K562 (cell line): Measurements from ENCODE around the gene C1orf116. TPM values are rescaled to one million over a fixed set of nuclear protein-coding genes. Genes with fewer than 3 reads are reported as not detected.

Experiments used
- BMI1 ChIP-seq: fragments of 150-350 bp; IDR thresholded peaks from 2 replicates; pipeline ENCODE4 v1.6.1; 2014; ENCODE audit warnings: low read length
- E2F3 ChIP-seq: fragments of 250-450 bp; sonication (Bioruptor Pico); IDR thresholded peaks from 2 replicates; pipeline ENCODE4 v1.4.0; 2020; ENCODE audit warnings: mild to moderate bottlenecking
- E2F5 ChIP-seq: sonication (generic); formaldehyde crosslinking; IDR thresholded peaks from 2 replicates; pipeline ENCODE4 v1.8.0; 2022; ENCODE audit warnings: mild to moderate bottlenecking, missing genetic modification reagents
- GABPB1 ChIP-seq: sonication (generic); formaldehyde crosslinking; IDR thresholded peaks from 2 replicates; pipeline ENCODE4 v1.8.0; 2022; ENCODE audit warnings: mild to moderate bottlenecking, missing genetic modification reagents
- GATAD2B ChIP-seq: fragments of 450-650 bp; IDR thresholded peaks from 2 replicates; pipeline ENCODE4 v1.6.1; 2017; ENCODE audit warnings: mild to moderate bottlenecking, borderline replicate concordance
- JUND ChIP-seq, 2 experiments: IDR thresholded peaks; 2 replicates in 1 of 2; 3 replicates in 1 of 2; pipeline ENCODE4 v1.6.1; 2011; ENCODE audit warnings: borderline replicate concordance in 2 of 2, low read depth in 2 of 2, low read length in 2 of 2, improper control_type of control experiment in 1 of 2, missing biosample characterization in 1 of 2, missing genetic modification characterization in 1 of 2, missing genetic modification reagents in 1 of 2
- MYC ChIP-seq, 2 experiments: fragments of 250-450 bp in 1 of 2; sonication (Bioruptor Pico) in 1 of 2; IDR thresholded peaks; 2 replicates each; pipeline versions ENCODE4 v1.5.1 to v1.6.1; 2012 to 2021; ENCODE audit warnings: low read depth in 2 of 2, borderline replicate concordance in 1 of 2, improper control_type of control experiment in 1 of 2, low read length in 1 of 2, mild to moderate bottlenecking in 1 of 2, moderate library complexity in 1 of 2
- NR4A1 ChIP-seq, 2 experiments: fragments of 250-450 bp in 1 of 2; fragments of 450-650 bp in 1 of 2; sonication (Bioruptor Pico) in 1 of 2; IDR thresholded peaks; 2 replicates each; pipeline versions ENCODE4 v1.4.0 to v1.6.1; 2016 to 2020; ENCODE audit warnings: mild to moderate bottlenecking in 2 of 2, missing compliant biosample characterization in 1 of 2, missing genetic modification characterization in 1 of 2, moderate library complexity in 1 of 2
- RBBP5 ChIP-seq: fragments of 200-600 bp; sonication (generic); IDR thresholded peaks from 2 replicates; pipeline ENCODE4 v1.6.1; 2012; ENCODE audit warnings: borderline replicate concordance, mild to moderate bottlenecking, low read length, control low read depth, inconsistent platforms; ENCODE audit not compliant: insufficient read depth, poor library complexity, severe bottlenecking
- RNF2 ChIP-seq: sonication (generic); IDR thresholded peaks from 2 replicates; pipeline ENCODE4 v1.6.1; 2016
- SETDB1 ChIP-seq: IDR thresholded peaks from one replicate; pipeline ENCODE4 v1.6.1; 2012; ENCODE audit warnings: low read length, control low read depth, inconsistent platforms
- SMARCC2 ChIP-seq: fragments of 450-650 bp; IDR thresholded peaks from 2 replicates; pipeline ENCODE4 v1.6.1; 2017; ENCODE audit warnings: antibody characterized with exemption, moderate library complexity, mild to moderate bottlenecking, low read depth
- SRSF1 ChIP-seq: fragments of 200-400 bp; formaldehyde crosslinking; IDR thresholded peaks from 2 replicates; pipeline ENCODE4 v1.6.1; 2017; ENCODE audit warnings: mild to moderate bottlenecking, low read depth, low read length, moderate library complexity
- TAF1 ChIP-seq: IDR thresholded peaks from 2 replicates; pipeline ENCODE4 v1.6.1; 2011; ENCODE audit warnings: mild to moderate bottlenecking, low read length, moderate library complexity; ENCODE audit not compliant: insufficient read depth, control insufficient read depth, severe bottlenecking; ENCODE audit errors: extremely low read depth
- ZNF239 ChIP-seq: fragments of 250-450 bp; sonication (Bioruptor Pico); IDR thresholded peaks from 2 replicates; pipeline ENCODE4 v1.4.0; 2020; ENCODE audit warnings: mild to moderate bottlenecking
- polyA plus RNA-seq, 8 experiments: library from polyadenylated mRNA; depleted of rRNA in 4 of 8; stranded (reverse) in 5 of 8; unstranded in 3 of 8; fragments of >200 nt; fragmentation: Nextera tagmentation in 2 of 8; fragmentation: Illumina TruSeq in 1 of 8; extraction: Ambion mirVana in 2 of 8; extraction: Trizol in 1 of 8; gene quantifications; 2 replicates each; pipeline versions ENCODE4 v1.2.1 to v1.2.3, GENCODE V29; 2011 to 2014; ENCODE audit warnings: inconsistent platforms in 1 of 8, missing spikeins in 1 of 8
- total RNA-seq, 7 experiments: library from RNA; depleted of rRNA in 6 of 7; stranded (reverse); fragments of >200 nt in 6 of 7; fragmentation: Illumina TruSeq in 2 of 7; extraction: Trizol in 2 of 7; gene quantifications; 2 replicates each; pipeline versions ENCODE4 v1.2.1 to v1.2.3, GENCODE V29; 2011 to 2021; ENCODE audit warnings: low replicate concordance in 1 of 7
- TF ChIP-seq, protein P1 (sequence below), 2 experiments: fragments of 200-800 bp in 1 of 2; sonication (Bioruptor generic) in 1 of 2; sonication (generic) in 1 of 2; formaldehyde crosslinking in 1 of 2; IDR thresholded peaks in 1 of 2; conservative IDR thresholded peaks in 1 of 2; 2 replicates each; pipeline versions ENCODE4 v1.5.0 to v1.6.1; 2016 to 2020; ENCODE audit warnings: missing compliant biosample characterization in 1 of 2, missing genetic modification characterization in 1 of 2, missing genetic modification reagents in 1 of 2

Gene C1orf116
- total and polyA plus RNA-seq, 9 of the 15 experiments (the other 6 are each of a cell fraction or from before 2014, with no cell fraction given): 0.62 to 3.0 (median 0.95) TPM

DNA sequence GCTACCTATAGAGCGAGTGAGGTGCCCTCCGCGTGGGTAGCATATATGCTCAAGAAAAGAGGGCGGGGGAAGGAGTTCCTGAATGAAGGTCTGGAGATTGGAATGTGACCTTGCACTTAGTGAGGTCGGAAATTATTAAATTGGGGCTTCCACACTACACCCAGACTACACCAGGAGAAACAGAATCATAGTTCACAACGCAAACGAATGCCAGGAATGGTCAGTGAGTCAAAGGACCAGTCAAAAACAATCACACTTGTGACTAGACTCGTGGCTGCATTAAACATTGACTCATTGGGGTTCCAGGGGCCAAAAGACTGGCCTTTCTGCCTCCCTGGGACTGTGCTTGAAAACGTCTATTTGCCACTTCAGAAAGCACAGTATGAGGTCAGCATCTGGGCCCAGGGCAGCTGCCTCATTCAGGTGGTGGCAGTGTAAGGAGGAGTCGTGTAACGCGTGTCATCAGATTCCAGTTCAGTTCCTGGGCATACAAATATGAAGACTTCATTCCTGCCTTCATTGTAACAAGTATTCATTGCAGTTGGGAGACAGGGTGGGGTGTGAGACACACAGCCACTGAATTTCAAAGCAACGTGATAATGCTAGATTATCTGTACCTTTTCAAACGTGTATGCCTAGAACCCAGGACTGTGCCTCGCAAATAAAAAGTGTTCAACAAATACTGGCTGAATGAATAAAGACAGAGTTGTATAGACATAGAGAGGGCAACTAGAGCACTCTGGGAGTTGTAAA is 18.8 kb upstream of the C1orf116 start, which contains the start of gene YOD1 (continued):
- TF ChIP-seq, protein P1, sequence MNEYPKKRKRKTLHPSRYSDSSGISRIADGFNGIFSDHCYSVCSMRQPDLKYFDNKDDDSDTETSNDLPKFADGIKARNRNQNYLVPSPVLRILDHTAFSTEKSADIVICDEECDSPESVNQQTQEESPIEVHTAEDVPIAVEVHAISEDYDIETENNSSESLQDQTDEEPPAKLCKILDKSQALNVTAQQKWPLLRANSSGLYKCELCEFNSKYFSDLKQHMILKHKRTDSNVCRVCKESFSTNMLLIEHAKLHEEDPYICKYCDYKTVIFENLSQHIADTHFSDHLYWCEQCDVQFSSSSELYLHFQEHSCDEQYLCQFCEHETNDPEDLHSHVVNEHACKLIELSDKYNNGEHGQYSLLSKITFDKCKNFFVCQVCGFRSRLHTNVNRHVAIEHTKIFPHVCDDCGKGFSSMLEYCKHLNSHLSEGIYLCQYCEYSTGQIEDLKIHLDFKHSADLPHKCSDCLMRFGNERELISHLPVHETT (CRISPR knock-in tag; conservative IDR thresholded peaks at IDR 0.05 in 1 of 2, IDR thresholded peaks at IDR 0.05 in 1 of 2): peak in 1 of 2 experiments; percentile 64; a peak in 2 of 4 replicates
- no peak for TF ChIP-seq SETDB1
- TF ChIP-seq GATAD2B: no peak
- 0 out of 2 replicates have a peak, but pooled peaks have one; percentile 78 for TF ChIP-seq E2F5 (CRISPR knock-in tag)
- no peak for TF ChIP-seq RBBP5
- TF ChIP-seq BMI1: no peak
- TF ChIP-seq JUND (IDR thresholded peaks at IDR 0.05; ENCODE audit: borderline replicate concordance, low read depth, low read length): peak; percentile 52; the same call in 1 of the 2 replicates
- peak; percentile 46; the same call in 1 of the 3 replicates for TF ChIP-seq JUND (tag; IDR thresholded peaks at IDR 0.05; ENCODE audit: borderline replicate concordance, low read depth, low read length)
- peak; percentile 2; the same call in 1 of the 2 replicates for TF ChIP-seq MYC (IDR thresholded peaks at IDR 0.05; ENCODE audit: low read depth, low read length)
- TF ChIP-seq MYC (CRISPR knock-in tag; IDR thresholded peaks at IDR 0.05; ENCODE audit: borderline replicate concordance, low read depth): 0 out of 2 replicates have a peak, but pooled peaks have one; percentile 19
- TF ChIP-seq GABPB1 (CRISPR knock-in tag): peak; percentile 56
- TF ChIP-seq SMARCC2: no peak
- no peak for TF ChIP-seq RNF2
- TF ChIP-seq NR4A1 (CRISPR knock-in tag; IDR thresholded peaks at IDR 0.05): 0 out of 2 replicates have a peak, but pooled peaks have one; percentile 34
- TF ChIP-seq NR4A1 (tag; IDR thresholded peaks at IDR 0.05): no peak
- TF ChIP-seq TAF1: peak; percentile 13
- 0 out of 2 replicates have a peak, but pooled peaks have one; percentile 5 for TF ChIP-seq ZNF239
- no peak for TF ChIP-seq SRSF1
- peak; percentile 24; the same call in 1 of the 2 replicates for TF ChIP-seq E2F3 (CRISPR knock-in tag)
